ENCODE results near the gene ANK2.

Gene ANK2

GRCh38 chr4:113148925-113149324 is 99.5 kb downstream of the ANK2 start:
- no peaks in the 10 kb centered on the region for H3K36me3 ChIP-seq
- H3K27me3 ChIP-seq: no peaks in the 10 kb centered on the region
- H3K9me3 ChIP-seq: no peaks in the 10 kb centered on the region
- H3K4me3 ChIP-seq (ENCODE audit: low read depth in 1 of 2, low read length in 1 of 2): no peak overlapping the region
- TF ChIP-seq CTCF (IDR thresholded peaks at IDR 0.05): no peak
- no peaks in the 10 kb centered on the region for H3K4me1 ChIP-seq (ENCODE audit: control insufficient read depth in 1 of 2, insufficient read depth in 1 of 2, low read depth in 1 of 2, low read length in 1 of 2)
- no peak overlapping the region for H3K27ac ChIP-seq

GRCh38 chr4:113153529-113154101 is 104.2 kb downstream of the ANK2 start:
- H3K36me3 ChIP-seq: no peaks in the 10 kb centered on the region
- no peak overlapping the region for H3K4me3 ChIP-seq (ENCODE audit: low read depth in 1 of 2, low read length in 1 of 2)
- no peaks in the 10 kb centered on the region for H3K4me1 ChIP-seq (ENCODE audit: control insufficient read depth in 1 of 2, insufficient read depth in 1 of 2, low read depth in 1 of 2, low read length in 1 of 2)
- no peaks in the 10 kb centered on the region for H3K9me3 ChIP-seq
- H3K27ac ChIP-seq: no peak overlapping the region
- TF ChIP-seq CTCF (IDR thresholded peaks at IDR 0.05): no peak
- H3K27me3 ChIP-seq: no peaks in the 10 kb centered on the region

GRCh38 chr4:113154281-113154680 is 104.8 kb downstream of the ANK2 start:
- H3K36me3 ChIP-seq: no peaks in the 10 kb centered on the region
- no peaks in the 10 kb centered on the region for H3K27me3 ChIP-seq
- H3K4me1 ChIP-seq (ENCODE audit: control insufficient read depth in 1 of 2, insufficient read depth in 1 of 2, low read depth in 1 of 2, low read length in 1 of 2): no peaks in the 10 kb centered on the region
- TF ChIP-seq CTCF (IDR thresholded peaks at IDR 0.05): no peak
- H3K4me3 ChIP-seq (ENCODE audit: low read depth in 1 of 2, low read length in 1 of 2): no peak overlapping the region
- no peak overlapping the region for H3K27ac ChIP-seq
- no peaks in the 10 kb centered on the region for H3K9me3 ChIP-seq

GRCh38 chr4:113157086-113157857 is 107.8 kb downstream of the ANK2 start:
- H3K27me3 ChIP-seq: no peaks in the 10 kb centered on the region
- no peaks in the 10 kb centered on the region for H3K36me3 ChIP-seq
- TF ChIP-seq CTCF (IDR thresholded peaks at IDR 0.05): no peak
- no peak overlapping the region for H3K4me3 ChIP-seq (ENCODE audit: low read depth in 1 of 2, low read length in 1 of 2)
- H3K9me3 ChIP-seq: no peaks in the 10 kb centered on the region
- H3K4me1 ChIP-seq (ENCODE audit: control insufficient read depth in 1 of 2, insufficient read depth in 1 of 2, low read depth in 1 of 2, low read length in 1 of 2): no peaks in the 10 kb centered on the region
- no peak overlapping the region for H3K27ac ChIP-seq

GRCh38 chr4:113159942-113160545 is 110.6 kb downstream of the ANK2 start:
- Histone ChIP-seq H3K4me1 (ENCODE audit: control insufficient read depth in 1 of 2, insufficient read depth in 1 of 2, low read depth in 1 of 2, low read length in 1 of 2) (no peaks in the 10 kb centered on the region), H3K27me3 (no peaks in the 10 kb centered on the region), H3K36me3 (no peaks in the 10 kb centered on the region), H3K27ac (no peak overlapping the region), H3K4me3 (ENCODE audit: low read depth in 1 of 2, low read length in 1 of 2) (no peak overlapping the region), H3K9me3 (no peaks in the 10 kb centered on the region)
- TF ChIP-seq CTCF (IDR thresholded peaks at IDR 0.05): no peak
